ENCODE results near the gene MZT2A. TPM values are rescaled to one million over a fixed set of nuclear protein-coding genes. Genes with fewer than 3 reads are reported as not detected.
"Not testable (repeated sequence)": the region's sequence is repeated elsewhere in the genome, so short reads cannot be mapped to it uniquely, and the experiment has no call there.

Gene MZT2A
- polyA plus RNA-seq, 3 donors, result 66.2 to 84.9 (median 76.6) TPM

DNA sequence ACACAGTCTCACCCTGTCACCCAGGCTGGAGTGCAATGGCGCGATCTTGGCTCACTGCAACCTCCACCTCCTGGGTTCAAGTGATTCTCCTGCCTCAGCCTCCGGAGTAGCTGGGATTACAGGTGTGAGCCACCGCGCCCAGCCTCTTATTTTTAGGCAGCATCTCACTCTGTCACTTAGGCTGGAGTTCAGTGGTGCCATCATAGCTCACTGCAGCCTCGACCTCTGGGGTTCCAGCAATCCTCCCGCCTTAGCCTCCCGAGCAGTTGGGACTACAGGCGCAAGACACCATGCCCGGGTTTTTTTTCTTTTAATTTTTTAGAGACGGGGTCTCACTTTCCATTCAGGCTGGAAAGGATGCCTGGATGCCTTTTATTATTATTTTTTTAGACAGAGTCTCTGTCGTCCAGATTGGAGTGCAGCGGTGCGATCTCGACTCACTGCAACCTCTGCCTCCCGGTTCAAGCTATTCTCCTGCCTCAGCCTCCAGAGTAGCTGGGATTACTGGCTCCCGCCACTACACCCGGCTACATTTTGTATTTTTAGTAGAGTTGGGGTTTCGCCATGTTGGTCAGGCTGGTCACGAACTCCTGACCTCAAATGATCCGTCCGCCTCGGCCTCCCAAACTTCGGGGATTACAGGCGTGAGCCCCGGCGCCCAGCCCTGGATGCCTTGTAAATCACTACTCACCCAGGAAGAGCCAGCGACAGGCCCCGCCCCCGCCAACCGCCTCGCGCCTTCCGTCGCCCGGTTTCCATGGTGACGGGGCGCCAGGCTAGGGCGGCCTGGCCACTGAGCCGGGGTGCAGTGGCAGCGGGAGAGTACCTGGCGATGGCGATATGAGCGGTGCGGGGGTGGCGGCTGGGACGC is 35.2 kb upstream of the MZT2A start, which contains the start of gene CCDC74A:
Gene CCDC74A (plus strand): TSS at position 758 of the 871 bp plus-strand sequence. CDS start 83 bp downstream, at position 841.
- peak; percentile 43 for DNase-seq

DNA sequence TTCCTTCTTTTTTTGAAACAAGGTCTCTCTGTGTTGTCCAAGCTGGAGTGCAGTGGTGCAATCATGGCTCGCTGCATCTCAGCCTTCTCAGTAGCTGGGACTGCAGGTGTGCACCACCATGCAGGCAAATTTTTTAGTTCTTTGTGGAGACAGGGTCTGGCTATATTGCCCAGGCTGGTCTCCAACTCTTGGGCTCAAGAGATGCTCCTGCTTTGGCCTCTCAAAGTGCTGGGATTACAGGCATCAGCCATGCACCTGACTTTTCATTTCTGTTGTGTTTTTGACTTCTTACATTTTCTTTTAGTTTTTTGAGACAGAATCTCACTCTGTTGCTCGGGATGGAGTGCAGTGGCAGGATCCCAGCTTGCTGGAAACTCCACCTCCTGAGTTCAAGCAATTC is 33.1 kb upstream of the MZT2A start:
- DNase-seq, result not testable (repeated sequence)

DNA sequence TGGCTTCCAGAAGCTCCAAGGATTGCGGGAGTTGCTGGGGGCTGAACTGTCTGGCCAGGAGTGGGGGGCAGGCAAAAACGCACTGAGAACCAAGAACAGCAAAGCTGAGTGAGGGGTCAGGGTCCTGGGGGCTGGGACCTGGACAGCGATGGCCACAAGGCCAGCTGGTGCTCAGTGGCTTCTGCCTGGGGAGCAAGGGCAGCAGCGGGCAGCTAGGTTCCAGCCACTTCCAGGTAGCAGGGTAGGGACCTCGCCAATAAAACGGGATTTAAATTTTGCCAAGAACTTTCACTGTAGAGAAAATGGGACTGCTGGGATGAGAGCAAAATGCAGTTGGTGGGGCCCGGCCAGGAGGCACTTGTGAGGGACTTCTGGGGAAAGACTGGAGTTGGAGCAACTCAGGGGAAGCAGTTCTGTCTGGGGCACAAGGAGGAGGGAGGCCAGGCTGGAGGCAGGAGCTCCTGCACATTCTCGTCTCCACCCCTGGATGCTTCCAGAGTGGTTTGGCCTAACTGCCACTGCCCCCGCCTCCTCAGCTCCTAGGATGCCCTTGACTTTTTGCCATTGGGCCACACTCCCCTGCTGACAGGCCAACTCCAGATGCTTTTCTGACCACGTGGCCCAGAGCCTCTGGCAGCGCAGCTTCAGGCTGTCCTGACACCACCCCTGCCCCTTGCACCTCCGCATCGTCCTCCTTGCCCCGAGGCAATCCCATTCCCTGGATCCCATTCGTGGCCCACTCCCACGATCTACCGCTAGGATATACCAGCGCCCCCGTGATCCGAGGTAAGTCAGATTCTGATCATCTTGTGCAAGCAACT is 30.0 kb upstream of the MZT2A start:
- no peak for DNase-seq

DNA sequence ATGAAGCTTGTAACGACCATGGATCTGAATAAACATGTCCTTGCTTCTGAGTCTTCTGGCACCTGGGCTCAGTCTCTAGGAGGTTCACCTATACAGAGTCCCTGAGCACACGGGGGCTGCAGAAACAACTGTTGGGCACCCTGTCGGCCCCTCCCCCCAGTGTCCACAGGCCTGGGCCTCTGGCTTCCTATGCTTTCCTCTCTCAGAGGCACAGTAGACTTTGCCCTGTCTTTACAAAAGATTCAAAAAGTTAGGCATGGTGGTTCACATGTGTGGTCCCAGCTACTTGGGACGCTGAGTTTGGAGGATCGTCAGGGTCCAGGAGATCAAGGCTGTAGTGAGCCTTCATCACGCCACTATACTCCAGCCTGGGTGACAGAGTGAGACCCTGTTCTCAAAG is 29.3 kb upstream of the MZT2A start:
- DNase-seq, result not testable (repeated sequence)

DNA sequence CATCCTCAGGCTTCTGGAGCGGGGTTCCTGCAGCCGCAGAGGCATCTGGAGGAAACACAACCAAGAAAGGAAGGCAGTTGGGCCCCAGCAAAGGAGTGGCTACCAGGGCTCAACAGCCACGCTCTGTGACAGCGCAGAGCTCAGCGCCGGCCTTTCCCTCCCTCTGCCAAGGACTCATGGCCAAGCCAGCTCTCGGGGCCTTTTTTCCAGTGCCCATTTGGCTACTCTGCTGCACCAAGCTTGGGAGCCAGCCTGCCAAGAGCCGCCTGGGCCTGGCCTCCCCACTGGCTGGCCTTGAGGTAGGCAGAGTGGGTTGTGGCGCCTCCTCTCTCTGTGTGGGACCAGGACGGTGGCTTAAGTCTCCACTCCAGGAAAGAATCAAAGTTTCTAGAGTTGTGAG is 28.3 kb upstream of the MZT2A start:
- no peak for DNase-seq

DNA sequence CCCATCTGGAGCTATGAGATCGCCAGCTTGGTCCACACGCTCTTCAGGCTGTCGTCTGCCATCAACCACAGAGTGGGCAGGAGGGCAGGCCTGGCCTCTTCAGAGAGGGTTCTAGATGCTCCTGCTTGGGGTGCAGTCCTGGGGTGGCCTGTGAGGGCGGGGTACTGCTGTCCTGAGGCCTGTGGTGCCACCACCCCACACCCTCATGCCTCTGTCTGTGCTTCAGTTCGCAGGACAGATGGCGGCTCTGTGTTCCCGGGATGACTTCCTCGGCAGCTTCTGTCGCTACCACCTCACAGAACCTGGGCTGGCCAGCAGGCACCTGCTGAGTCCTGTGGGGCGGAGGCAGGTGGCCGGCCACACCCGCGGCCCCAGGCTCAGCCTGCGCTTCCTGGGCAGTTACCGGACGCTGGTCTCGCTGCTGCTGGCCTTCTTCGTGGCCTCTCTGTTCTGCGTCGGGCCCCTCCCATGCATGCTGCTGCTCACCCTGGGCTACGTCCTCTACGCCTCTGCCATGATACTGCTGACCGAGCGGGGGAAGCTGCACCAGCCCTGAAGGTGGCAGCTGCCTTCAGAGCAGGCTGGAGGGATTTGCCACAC is 27.8 kb upstream of the MZT2A start:
- not testable (repeated sequence) for DNase-seq

DNA sequence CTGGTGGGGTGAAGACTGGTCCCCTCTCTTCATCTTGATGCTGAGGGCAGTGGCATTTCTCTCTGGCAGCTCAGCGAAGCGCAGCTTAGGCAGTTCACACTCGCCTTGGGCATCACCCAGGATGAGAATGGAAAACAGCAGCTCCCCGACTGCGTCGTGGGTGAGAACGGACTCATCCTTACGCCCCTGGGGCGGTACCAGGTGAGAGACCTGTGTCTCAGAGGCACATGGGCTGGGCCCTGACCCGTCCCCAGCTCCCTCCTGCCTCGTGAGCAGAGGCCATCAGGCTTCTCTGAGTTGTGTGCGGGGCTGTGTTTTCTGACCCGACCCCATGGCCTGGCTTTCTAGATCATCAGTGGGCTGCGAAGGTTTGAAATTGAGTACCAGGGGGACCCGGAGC is 27.3 kb upstream of the MZT2A start:
- no peak for DNase-seq

DNA sequence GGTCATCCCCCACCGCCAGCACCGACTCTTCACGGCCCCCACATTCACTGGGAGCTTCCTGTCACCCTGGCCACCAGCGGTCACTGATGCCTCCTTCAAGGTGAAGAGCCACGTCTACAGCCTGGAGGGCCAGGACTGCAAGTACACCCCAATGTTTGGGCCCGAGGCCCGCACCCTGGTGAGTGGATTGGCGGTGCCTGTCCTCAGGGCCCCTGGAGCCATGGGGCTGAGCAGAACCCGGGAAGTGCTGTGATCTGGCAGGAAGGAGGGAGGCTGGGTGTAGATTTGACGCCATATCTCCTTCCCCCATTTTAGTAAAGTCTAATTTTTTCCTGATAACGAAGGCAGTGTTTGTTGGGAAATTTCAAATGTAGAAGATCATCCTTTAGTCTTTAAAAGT is 26.3 kb upstream of the MZT2A start:
- not testable (repeated sequence) for DNase-seq

DNA sequence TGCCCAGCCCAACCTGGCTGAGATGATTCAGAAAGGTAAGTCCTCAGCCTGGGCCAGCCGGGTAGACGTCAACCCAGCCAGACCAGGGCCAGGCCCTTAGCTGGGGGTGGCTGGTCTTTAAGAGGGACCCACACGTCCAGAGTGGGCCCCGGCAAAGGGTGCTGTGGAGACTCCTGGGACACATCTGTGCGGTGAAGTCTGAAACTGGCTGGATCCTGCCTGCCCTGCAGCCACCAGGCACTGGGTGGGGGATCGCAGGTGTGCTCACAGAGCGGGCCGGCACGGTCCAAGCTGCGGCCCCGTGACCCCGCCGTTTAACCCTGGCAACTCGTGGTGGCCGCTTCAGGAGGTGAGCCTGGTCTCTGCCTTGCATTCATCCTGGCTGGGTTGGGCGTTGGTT is 25.7 kb upstream of the MZT2A start:
- not testable (repeated sequence) for DNase-seq

DNA sequence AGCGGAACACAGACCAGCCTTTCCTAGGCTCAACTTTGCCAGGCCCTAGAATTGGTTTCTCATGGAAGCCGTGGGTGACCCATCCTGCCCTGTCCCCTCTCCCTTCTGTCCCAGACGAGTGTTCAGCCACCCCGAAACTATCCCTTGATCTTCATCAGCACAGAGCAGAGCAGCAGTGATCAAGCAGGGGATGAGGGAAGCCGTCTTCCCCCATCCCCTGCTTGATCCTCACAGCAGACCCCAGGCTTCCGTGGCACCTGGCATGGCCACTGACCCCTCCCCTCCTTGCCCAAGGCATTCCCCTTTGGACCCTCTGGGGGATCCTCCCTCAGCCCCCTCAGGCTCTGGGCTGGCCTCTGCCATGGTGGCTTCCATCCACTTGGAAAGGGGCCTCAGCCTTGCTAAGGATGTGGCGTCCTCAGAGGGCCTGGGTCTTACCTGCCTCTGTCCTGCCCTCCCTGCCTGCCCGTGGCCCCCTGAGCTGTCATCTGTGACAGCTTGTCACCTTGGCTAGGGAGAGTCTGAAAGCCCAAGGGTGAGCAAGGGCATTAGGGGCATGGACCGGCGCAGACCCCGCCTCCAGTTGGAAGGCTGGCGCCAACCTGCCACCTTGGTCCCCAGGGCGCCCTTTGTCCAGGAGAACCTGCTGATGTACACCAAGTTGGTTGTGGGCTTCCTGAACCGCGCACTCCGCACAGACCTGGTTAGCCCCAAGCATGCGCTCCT is 25.1 kb upstream of the MZT2A start:
- no peak for DNase-seq

DNA sequence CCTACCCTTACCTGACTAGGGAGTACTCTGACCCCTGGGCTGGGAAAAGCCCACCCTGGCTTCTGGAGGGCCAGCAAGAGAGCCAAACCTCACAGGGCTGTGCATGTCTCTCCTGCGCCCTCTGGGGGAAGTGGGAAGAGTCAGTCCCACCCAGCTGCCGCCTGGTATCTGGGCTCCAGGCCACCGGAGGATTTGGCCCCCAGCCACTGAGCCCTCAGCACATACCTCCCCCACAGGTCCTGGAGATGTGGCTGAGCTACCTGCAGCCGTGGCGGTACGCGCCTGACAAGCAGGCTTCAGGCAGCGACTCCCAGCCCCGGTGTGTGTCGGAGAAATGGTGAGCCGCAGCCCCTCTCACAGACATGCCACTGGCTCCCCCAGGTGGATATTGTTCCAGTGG is 24.4 kb upstream of the MZT2A start:
- DNase-seq, result not testable (repeated sequence)

DNA sequence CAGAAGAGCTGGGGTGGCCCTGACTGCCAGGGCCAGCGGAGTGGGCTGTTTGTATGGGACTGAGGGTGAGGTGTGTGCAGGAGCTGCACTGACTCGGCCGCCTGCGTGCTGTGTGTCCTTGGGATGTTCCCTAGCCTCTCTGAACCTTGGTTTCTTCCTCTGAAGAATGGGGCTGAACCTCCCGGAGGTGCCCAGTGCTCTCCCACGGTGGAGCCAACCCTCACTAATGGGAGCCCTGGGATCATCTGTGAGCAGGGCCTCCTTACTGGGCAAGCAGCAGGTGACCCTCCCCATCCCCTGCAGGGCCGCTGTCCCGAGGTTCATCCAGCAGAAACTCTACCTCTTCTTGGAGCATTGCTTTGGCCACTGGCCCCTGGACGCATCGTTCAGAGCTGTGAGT is 23.8 kb upstream of the MZT2A start:
- no peak for DNase-seq

DNA sequence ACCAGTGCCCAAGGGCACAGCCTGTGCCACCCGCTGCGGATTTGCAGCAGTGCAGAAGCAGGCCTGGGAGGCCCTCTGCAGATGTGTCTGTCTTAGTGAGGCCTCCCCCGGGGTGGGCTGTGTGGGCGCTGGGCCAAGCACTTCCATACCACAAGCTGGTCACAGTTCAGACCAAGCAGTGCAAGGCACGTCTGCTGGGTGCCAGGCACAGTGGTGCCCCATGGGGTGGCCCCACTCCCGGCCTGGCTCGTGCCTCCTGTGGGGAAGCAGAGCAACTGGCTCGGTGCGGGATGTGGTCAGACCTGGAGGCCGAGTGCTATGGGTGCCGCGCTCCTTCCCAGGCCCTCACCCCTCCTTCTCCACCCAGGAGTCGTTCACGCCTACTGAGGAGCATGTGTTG is 23.0 kb upstream of the MZT2A start:
- DNase-seq, result not testable (repeated sequence)

DNA sequence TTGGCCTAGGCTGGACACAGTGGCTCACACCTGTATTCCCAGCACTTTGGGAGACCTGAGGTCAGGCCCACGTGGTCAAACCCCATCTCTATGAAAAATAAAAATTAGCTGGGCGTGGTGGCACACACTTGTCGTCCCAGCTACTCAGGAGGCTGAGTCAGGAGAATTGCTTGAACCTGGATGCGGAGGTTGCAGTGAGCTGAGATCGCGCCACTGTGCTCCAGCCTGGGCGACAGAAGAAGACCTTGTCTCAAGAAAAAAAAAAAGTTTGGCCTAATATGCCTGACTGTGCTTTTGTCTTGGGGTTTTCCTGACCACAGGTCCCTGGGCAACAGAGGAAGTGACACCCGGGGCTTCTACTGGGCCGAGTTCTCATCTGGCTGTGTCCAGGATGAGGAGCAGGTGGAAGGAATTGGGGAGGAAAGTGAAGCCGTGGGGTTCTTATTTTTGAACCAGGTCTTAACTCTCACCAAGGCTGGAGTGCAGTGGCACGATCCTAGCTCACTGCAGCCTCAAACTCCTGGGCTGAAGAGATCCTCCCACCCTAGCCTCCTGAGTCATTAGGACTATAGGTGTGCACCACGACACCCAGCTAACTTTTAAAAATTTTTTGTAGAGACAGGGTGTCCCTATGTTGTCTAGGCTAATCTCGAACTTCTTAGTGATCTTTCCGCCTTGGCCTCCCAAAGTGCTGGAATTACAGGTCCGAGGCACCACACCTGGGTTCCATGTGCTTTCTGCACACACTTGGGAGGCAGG is 22.4 kb upstream of the MZT2A start:
- DNase-seq, result not testable (repeated sequence)

DNA sequence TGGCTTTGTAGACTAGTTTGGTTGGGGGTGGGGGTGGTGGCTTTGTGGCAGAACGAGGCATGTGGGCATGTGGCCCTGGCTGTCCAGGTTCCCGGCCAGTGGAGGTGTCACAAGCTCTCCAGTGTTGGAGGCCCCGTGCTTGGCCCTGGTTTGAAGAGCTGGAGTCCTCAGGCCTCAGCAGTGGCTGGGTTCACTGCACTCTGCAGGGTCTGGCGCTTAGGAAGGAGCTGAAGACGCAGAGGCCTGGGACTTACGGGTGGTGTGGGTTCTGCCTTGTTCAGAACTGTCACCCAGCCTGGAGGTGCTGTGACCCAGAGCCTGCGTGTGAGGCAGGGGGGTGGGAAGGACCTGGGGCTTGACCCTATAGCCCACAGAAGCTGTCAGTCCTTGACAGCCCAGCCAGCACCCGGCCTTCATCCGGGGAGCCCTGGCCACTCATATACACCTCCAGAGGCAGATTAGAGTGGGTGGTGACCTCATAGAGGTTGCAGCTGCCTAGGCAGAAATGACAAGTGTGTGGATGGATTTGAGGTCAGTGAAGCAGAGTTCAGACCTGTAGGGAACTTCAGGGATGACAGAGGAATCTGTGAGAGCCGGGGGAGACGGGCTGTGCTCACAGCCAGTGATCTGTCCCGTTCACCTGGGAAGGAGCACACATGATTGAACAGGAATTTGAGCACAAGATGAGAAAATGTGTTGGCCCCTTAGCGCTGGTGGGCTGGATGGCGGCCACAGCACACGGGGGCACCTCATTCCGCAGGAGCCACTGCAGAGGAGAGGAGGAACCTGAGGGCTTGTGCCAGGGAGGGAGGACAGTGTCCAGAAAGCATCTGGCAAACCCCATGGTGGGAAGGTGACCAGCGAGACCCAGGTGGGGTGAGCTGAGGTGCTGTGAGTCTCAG is 20.0 kb upstream of the MZT2A start:
- not testable (repeated sequence) for DNase-seq

DNA sequence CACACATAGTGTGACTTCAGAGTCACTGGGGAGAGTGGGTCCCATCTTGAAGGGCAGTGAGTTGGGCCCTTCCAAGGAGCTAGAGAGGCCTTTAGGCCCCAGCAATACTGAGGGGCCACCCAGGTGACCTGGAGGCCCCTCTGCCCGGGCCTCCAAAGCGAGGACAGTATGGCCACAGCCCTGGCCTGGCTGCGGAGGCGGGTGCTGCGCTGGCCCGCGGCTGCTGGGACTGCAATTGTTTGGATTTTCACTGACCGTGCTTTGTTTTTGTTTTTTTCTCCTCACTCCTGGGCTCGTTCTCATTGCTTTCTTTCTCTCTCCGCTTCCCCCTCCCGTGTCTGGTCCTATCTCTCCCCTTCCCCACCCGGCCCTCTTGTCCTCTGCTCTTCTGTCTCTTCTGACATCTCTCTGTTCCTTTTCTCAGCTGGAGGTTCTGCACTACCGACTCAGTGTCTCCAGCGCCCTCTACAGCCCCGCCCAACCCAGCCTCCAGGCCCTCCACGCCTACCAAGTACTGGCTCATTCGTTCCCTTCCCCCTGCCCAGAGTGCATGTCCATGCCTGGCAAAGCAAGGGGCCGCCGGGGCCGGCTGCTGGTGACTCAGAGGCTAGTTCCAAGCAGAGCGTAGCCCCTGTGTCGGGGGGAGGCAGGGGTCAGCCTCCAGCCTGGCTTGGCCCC is 19.2 kb upstream of the MZT2A start:
- peak; percentile 61 for DNase-seq

DNA sequence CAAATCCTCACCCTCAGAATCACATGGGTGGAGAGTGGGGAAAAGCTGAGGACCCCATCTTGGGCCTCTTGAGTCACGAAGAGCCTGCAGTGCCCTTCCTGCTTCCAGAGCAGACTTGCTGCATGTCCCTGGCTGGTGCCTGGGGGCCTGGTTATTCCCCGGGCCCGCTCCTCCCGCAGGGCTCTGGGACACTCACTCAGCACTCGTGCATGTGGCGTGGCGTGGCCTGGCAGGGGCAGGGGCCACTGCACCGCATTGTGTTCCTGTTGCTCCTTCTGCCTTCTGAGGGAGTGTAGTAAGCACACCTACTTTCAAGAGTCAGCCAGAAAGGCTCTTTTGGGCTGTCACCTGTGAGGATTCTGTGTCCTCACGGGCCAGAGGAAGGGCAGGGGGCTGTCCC is 17.4 kb upstream of the MZT2A start:
- no peak for DNase-seq

DNA sequence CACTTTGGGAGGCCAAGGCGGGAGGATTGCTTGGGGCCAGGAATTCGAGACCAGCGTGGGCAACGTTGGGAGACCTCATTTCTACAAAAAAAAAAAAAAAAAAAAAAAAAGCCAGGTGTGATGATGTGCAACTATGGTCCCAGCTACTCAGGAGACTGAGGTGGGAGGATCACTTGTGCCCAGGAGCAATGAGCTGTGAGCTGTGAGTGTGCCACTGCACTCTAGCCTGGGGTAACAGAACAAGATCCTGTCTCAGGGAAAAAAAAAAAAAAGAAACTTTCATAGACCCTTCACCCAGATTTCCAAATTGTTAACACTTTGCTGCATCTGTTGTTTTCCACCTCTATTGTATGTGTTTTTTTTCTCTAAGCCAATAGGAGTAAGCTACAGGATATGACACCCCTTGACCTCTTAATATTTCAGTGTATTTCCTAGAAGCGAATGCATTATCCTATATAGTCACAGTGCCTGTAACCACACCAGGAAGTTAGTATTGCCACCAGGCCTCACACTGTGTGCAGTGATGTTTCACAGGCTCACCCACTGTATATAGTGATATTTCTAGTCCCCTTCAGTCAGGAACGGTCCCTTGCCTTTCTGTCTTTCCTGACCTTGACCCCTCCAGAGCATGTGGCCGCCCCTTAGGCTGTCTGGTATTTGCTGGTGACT is 12.0 kb upstream of the MZT2A start:
- DNase-seq, result not testable (repeated sequence)

DNA sequence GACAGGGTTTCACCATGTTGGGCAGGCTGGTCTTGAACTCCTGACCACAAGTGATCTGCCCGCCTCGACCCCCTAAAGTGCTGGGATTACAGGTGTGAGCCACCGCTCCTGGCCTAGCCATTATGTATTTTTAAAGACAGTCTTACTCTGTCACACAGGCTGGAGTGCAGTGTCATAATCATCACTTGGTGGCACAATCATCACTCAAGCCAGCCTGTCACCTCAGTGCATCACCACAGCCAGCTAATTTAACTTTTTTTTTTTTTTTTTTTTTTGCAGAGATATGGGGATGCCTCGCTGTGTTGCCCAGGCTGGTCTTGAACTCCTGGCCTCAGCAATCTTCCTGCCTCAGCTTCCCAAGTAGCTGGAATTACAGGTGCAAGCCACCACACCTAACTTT is 11.4 kb upstream of the MZT2A start:
- DNase-seq, result not testable (repeated sequence)

Measured in renal pelvis (tissue), 4 donors.